DOHH2 (cell line): ENCODE data around the gene SEMA3D.

Experiments
- H3F3A ChIP-seq: fragments of 200-600 bp; sonication (generic), shearing (Covaris generic); 2 replicates; pipeline ENCODE4 v1.6.0; 2016; ENCODE audit warnings: antibody characterized with exemption, mild to moderate bottlenecking; ENCODE audit not compliant: control insufficient read depth, insufficient read depth
- H3K27ac ChIP-seq: fragments of 200-600 bp; sonication (generic); 2 replicates; pipeline ENCODE4 v1.5.1; 2014; ENCODE audit warnings: low read depth, mild to moderate bottlenecking, low read length, moderate library complexity
- H3K27me3 ChIP-seq: fragments of 200-600 bp; sonication (generic); 2 replicates; pipeline ENCODE4 v1.6.1; 2014; ENCODE audit warnings: mild to moderate bottlenecking, low read length, mixed read lengths; ENCODE audit not compliant: control insufficient read depth
- H3K36me3 ChIP-seq: fragments of 200-600 bp; sonication (generic); 2 replicates; pipeline ENCODE4 v1.6.1; 2014; ENCODE audit warnings: mild to moderate bottlenecking, low read length, moderate library complexity, mixed read lengths; ENCODE audit not compliant: control insufficient read depth
- H3K4me1 ChIP-seq: fragments of 200-600 bp; sonication (generic); 2 replicates; pipeline ENCODE4 v1.6.1; 2014; ENCODE audit warnings: mild to moderate bottlenecking, low read length, mixed read lengths; ENCODE audit not compliant: control insufficient read depth
- H3K4me2 ChIP-seq: fragments of 200-600 bp; sonication (generic); 2 replicates; pipeline ENCODE4 v1.6.0; 2014; ENCODE audit warnings: mild to moderate bottlenecking, low read length, moderate library complexity
- H3K4me3 ChIP-seq: fragments of 200-600 bp; sonication (generic); 2 replicates; pipeline ENCODE4 v1.5.1; 2014; ENCODE audit warnings: mild to moderate bottlenecking, low read length, mixed read lengths
- H3K79me2 ChIP-seq: fragments of 200-600 bp; sonication (generic); 2 replicates; pipeline ENCODE4 v1.6.1; 2014; ENCODE audit warnings: mild to moderate bottlenecking, low read length, mixed read lengths; ENCODE audit not compliant: control insufficient read depth
- H3K9me2 ChIP-seq: fragments of 200-600 bp; sonication (generic); replicated peaks from 2 replicates; pipeline ENCODE4 v1.6.1; 2014; ENCODE audit warnings: mild to moderate bottlenecking, low read length, mixed read lengths; ENCODE audit not compliant: control insufficient read depth
- H3K9me3 ChIP-seq: fragments of 200-600 bp; sonication (generic); 2 replicates; pipeline ENCODE4 v1.6.1; 2014; ENCODE audit warnings: antibody characterized with exemption, low read length, mixed read lengths; ENCODE audit not compliant: control insufficient read depth, insufficient read depth
- H4K20me1 ChIP-seq: fragments of 200-600 bp; sonication (generic); 2 replicates; pipeline ENCODE4 v1.6.0; 2014; ENCODE audit warnings: low read depth, mild to moderate bottlenecking, antibody characterized with exemption, low read length, moderate library complexity; ENCODE audit not compliant: control insufficient read depth, insufficient read depth
- EZH2phosphoT487 ChIP-seq: fragments of 200-600 bp; sonication (generic); IDR thresholded peaks from 2 replicates; pipeline ENCODE4 v1.6.1; 2017; ENCODE audit warnings: borderline replicate concordance, mild to moderate bottlenecking, antibody characterized with exemption, low read length, moderate library complexity, mixed read lengths
- TF ChIP-seq, protein P1 (sequence below): fragments of 200-600 bp; sonication (generic); IDR thresholded peaks from one replicate; pipeline ENCODE4 v1.5.1; 2014; ENCODE audit warnings: antibody characterized with exemption, mild to moderate bottlenecking, low read depth, low read length; ENCODE audit not compliant: poor library complexity, severe bottlenecking

The SEMA3D gene

DNA sequence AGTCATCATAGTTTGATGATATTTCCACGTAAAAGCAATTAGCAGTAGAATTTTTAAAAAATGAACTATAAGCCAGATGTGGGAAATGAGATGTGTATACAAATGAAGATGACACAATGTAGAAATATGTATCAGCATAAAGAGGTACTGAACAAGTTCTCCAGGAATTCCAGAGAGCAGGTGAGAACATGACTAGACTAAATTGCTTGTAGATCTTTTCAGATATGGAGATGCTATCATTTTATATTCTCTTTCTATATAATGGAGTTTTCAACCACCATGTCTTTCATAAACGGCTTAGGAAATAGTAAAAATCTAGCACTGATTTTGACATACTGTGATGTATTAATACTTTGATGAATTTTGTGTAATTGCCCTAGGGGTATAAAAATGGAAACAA is 130.9 kb downstream of the SEMA3D start:
- H3K4me3 ChIP-seq = no peak overlapping the region
- H4K20me1 ChIP-seq = no peaks in the 10 kb centered on the region
- no peak overlapping the region for H3K4me2 ChIP-seq
- no peak for TF ChIP-seq EZH2phosphoT487
- TF ChIP-seq, protein P1, sequence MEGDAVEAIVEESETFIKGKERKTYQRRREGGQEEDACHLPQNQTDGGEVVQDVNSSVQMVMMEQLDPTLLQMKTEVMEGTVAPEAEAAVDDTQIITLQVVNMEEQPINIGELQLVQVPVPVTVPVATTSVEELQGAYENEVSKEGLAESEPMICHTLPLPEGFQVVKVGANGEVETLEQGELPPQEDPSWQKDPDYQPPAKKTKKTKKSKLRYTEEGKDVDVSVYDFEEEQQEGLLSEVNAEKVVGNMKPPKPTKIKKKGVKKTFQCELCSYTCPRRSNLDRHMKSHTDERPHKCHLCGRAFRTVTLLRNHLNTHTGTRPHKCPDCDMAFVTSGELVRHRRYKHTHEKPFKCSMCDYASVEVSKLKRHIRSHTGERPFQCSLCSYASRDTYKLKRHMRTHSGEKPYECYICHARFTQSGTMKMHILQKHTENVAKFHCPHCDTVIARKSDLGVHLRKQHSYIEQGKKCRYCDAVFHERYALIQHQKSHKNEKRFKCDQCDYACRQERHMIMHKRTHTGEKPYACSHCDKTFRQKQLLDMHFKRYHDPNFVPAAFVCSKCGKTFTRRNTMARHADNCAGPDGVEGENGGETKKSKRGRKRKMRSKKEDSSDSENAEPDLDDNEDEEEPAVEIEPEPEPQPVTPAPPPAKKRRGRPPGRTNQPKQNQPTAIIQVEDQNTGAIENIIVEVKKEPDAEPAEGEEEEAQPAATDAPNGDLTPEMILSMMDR = no peak
- H3K27me3 ChIP-seq = no peaks in the 10 kb centered on the region
- H3K27ac ChIP-seq = no peak overlapping the region
- H3K9me2 ChIP-seq = no peaks in the 10 kb centered on the region
- H3K4me1 ChIP-seq = no peaks in the 10 kb centered on the region
- H3K79me2 ChIP-seq = no peaks in the 10 kb centered on the region
- no peaks in the 10 kb centered on the region for H3K9me3 ChIP-seq
- no peaks in the 10 kb centered on the region for H3K36me3 ChIP-seq
- no peaks in the 10 kb centered on the region for H3F3A ChIP-seq

DNA sequence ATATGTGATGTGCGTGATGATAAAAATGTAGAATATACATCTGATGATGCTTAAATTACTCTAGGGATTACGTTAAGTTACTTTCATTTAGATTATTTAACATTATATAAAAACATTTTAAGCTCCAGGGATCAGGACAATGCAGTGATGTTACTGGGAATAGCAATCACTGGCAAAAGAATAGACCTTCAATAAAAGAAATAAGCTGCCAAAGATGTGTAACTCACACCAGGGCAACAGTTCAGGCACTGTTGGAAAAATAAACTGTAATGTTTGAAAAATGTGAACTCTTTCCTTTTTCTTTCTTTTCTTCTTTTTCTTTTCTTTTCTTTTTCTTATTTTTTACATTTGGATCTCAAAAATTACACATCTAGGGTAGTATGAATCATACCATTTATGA is 131.7 kb downstream of the SEMA3D start:
- no peak overlapping the region for H3K27ac ChIP-seq
- H3K27me3 ChIP-seq = no peaks in the 10 kb centered on the region
- no peaks in the 10 kb centered on the region for H3K36me3 ChIP-seq
- H3K9me3 ChIP-seq = no peaks in the 10 kb centered on the region
- no peaks in the 10 kb centered on the region for H3F3A ChIP-seq
- no peaks in the 10 kb centered on the region for H3K9me2 ChIP-seq
- H4K20me1 ChIP-seq = no peaks in the 10 kb centered on the region
- TF ChIP-seq, protein P1 = no peak
- TF ChIP-seq EZH2phosphoT487 = no peak
- H3K79me2 ChIP-seq = no peaks in the 10 kb centered on the region
- no peak overlapping the region for H3K4me2 ChIP-seq
- H3K4me3 ChIP-seq = no peak overlapping the region
- no peaks in the 10 kb centered on the region for H3K4me1 ChIP-seq

DNA sequence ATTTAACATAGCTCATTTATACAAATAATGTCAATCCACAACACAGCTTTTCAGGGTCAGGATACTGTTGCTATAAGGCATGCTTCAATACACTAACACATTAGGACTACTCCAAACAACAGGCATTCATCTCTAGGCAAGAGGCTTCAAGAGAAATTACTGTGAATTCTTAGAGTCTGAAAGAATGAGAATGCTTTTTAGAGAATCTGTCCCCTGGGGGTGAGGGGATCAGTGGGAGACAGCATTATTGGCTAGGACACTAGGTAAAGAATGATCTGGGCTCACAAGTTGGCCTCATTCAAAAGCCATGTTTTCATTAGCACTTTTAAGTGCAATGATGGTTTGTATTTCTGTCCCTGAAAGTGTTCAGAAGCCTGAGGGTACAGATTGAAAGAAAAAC is 132.6 kb downstream of the SEMA3D start:
- Histone ChIP-seq H3K9me3 (no peaks in the 10 kb centered on the region), H3K79me2 (no peaks in the 10 kb centered on the region), H3K4me1 (no peaks in the 10 kb centered on the region), H3K36me3 (no peaks in the 10 kb centered on the region), H3K4me2 (no peak overlapping the region), H3K27me3 (no peaks in the 10 kb centered on the region), H3K9me2 (no peaks in the 10 kb centered on the region), H3F3A (no peaks in the 10 kb centered on the region), H4K20me1 (no peaks in the 10 kb centered on the region), H3K4me3 (no peak overlapping the region), H3K27ac (no peak overlapping the region)
- TF ChIP-seq EZH2phosphoT487 = no peak
- TF ChIP-seq, protein P1 = no peak

DNA sequence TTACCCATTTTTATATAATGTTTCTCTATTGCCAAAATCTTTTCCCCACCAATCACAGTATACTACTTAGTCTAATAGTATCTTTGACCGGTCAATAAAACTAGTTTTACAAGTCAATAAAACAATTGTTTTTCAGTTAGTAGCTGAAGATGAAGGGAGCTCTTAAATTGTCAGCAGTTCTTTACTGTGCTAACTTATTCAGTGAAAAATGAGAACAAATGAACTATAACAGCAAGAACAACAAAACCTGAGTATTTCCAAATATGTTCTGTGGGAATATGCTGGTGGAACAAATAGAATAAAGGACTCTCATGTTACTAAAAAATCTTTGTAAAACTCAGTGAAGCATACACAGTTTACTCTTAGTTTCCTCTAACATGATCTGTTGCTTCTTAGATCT is 134.0 kb downstream of the SEMA3D start:
- Histone ChIP-seq H3K4me3 (no peak overlapping the region), H3K27ac (no peak overlapping the region), H3K4me1 (no peaks in the 10 kb centered on the region), H4K20me1 (no peaks in the 10 kb centered on the region), H3K9me2 (no peaks in the 10 kb centered on the region), H3K4me2 (no peak overlapping the region), H3K79me2 (no peaks in the 10 kb centered on the region), H3F3A (no peaks in the 10 kb centered on the region), H3K36me3 (no peaks in the 10 kb centered on the region), H3K9me3 (no peaks in the 10 kb centered on the region), H3K27me3 (no peaks in the 10 kb centered on the region)
- TF ChIP-seq EZH2phosphoT487 = no peak
- TF ChIP-seq, protein P1 = no peak
